HG03103 (cell line): ENCODE results near the gene SNX30.
"Not testable (repeated sequence)": the region's sequence is repeated elsewhere in the genome, so short reads cannot be mapped to it uniquely, and the experiment has no call there.

ENCODE experiments used
- ATAC-seq: cut with Tn5 transposase; IDR thresholded peaks from one replicate; pipeline ENCODE4 v1.9.1; 2021; ENCODE audit warnings: low read depth; ENCODE audit not compliant: unreplicated experiment

Gene SNX30

GRCh38 chr9:112750016-112750763 is at the start of gene SNX30:
Gene SNX30, plus strand, starts transcription at chr9:112750760. Its CDS starts 242 bp downstream, at chr9:112751002.
- ATAC-seq: peak; percentile 60

GRCh38 chr9:112703304-112703703 is 47.3 kb upstream of the SNX30 start:
- ATAC-seq: no peak

- ATAC-seq: no peak
Observed at GRCh38 chr9:112705768-112706427, 44.7 kb upstream of the SNX30 start.

- no peak for ATAC-seq
Observed at GRCh38 chr9:112711050-112711689, 39.4 kb upstream of the SNX30 start.

- ATAC-seq: no peak
Observed at GRCh38 chr9:112712678-112713077, 37.9 kb upstream of the SNX30 start.

- peak; percentile 94 for ATAC-seq
Observed at GRCh38 chr9:112717661-112718331, 32.8 kb upstream of the SNX30 start, which contains the start of gene INIP. Gene INIP, minus strand, starts transcription at chr9:112718117. Its CDS starts 1,632 bp downstream, at chr9:112716485.

GRCh38 chr9:112719241-112719691 is 31.3 kb upstream of the SNX30 start:
- ATAC-seq: no peak

GRCh38 chr9:112719696-112720095 is 30.9 kb upstream of the SNX30 start:
- no peak for ATAC-seq

GRCh38 chr9:112720113-112720780 is 30.3 kb upstream of the SNX30 start:
- ATAC-seq: no peak

GRCh38 chr9:112722749-112723148 is 27.8 kb upstream of the SNX30 start:
- ATAC-seq: not testable (repeated sequence)

GRCh38 chr9:112725961-112726360 is 24.6 kb upstream of the SNX30 start:
- peak; percentile 50 for ATAC-seq

GRCh38 chr9:112726428-112726827 is 24.1 kb upstream of the SNX30 start:
- peak; percentile 58 for ATAC-seq

GRCh38 chr9:112728401-112728800 is 22.2 kb upstream of the SNX30 start:
- ATAC-seq: no peak

- no peak for ATAC-seq
Observed at GRCh38 chr9:112731971-112732370, 18.6 kb upstream of the SNX30 start.

- ATAC-seq: no peak
Observed at GRCh38 chr9:112734892-112735291, 15.7 kb upstream of the SNX30 start.

GRCh38 chr9:112743216-112743836 is 7.2 kb upstream of the SNX30 start:
- no peak for ATAC-seq

GRCh38 chr9:112744177-112744576 is 6.4 kb upstream of the SNX30 start:
- ATAC-seq: no peak

- ATAC-seq: no peak
Observed at GRCh38 chr9:112747094-112747493, 3.5 kb upstream of the SNX30 start.

- ATAC-seq: no peak
Observed at GRCh38 chr9:112750764-112751055, 150 bp downstream of the SNX30 start.
